Fibroblast of lung (primary cell): ENCODE results near the gene ETNPPL.

Experiments used
- EZH2 ChIP-seq: IDR thresholded peaks from 2 replicates; pipeline ENCODE4 v1.5.1; 2012; ENCODE audit warnings: low read length, control low read depth, mild to moderate bottlenecking; ENCODE audit errors: missing control alignments
- TF ChIP-seq, protein P1 (sequence below), 2 donors: IDR thresholded peaks in 1 of 2; conservative IDR thresholded peaks in 1 of 2; 1 replicate in 1 of 2; 2 replicates in 1 of 2; pipeline ENCODE4 v1.5.1; 2011 to 2012; ENCODE audit warnings: low read length in 2 of 2, control low read depth in 1 of 2, inconsistent platforms in 1 of 2, low read depth in 1 of 2, mild to moderate bottlenecking in 1 of 2

DNA sequence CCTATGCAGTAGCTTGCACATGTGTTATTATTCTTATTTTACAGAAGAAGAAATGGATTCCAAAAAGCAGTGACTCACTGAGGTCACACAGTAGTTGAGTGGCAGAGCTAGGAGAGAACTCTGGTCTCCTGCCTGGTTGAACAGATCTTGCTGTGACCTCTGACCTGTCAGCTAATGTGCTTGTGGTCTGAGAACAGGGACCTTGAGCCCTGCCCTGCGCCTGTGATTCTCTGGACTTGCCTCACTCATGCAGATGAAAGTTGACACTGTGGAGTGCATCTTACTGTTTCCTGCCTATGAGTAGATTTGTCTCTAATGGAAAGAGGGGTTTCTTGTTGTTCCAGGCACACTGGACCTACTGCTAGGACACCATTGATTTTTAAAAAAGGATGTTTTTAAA is 32.3 kb downstream of the ETNPPL start:
- TF ChIP-seq, protein P1, sequence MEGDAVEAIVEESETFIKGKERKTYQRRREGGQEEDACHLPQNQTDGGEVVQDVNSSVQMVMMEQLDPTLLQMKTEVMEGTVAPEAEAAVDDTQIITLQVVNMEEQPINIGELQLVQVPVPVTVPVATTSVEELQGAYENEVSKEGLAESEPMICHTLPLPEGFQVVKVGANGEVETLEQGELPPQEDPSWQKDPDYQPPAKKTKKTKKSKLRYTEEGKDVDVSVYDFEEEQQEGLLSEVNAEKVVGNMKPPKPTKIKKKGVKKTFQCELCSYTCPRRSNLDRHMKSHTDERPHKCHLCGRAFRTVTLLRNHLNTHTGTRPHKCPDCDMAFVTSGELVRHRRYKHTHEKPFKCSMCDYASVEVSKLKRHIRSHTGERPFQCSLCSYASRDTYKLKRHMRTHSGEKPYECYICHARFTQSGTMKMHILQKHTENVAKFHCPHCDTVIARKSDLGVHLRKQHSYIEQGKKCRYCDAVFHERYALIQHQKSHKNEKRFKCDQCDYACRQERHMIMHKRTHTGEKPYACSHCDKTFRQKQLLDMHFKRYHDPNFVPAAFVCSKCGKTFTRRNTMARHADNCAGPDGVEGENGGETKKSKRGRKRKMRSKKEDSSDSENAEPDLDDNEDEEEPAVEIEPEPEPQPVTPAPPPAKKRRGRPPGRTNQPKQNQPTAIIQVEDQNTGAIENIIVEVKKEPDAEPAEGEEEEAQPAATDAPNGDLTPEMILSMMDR (conservative IDR thresholded peaks at IDR 0.05 in 1 of 2, IDR thresholded peaks at IDR 0.05 in 1 of 2; ENCODE audit: low read depth in 1 of 2, low read length in 2 of 2): no peak
- TF ChIP-seq EZH2: no peak
